ENCODE results near the gene MCRIP2. TPM values are rescaled to one million over a fixed set of nuclear protein-coding genes. Genes with fewer than 3 reads are reported as not detected.

The MCRIP2 gene
- total and polyA plus RNA-seq, 9 of the 15 experiments (the other 6 are each of a cell fraction or from before 2014, with no cell fraction given), result 0.80 to 120 (median 35.2) TPM

GRCh38 chr16:683396-684070 is 41.9 kb downstream of the MCRIP2 start:
- Histone ChIP-seq H3K27ac (ENCODE audit: extremely low read depth, low read depth, low read length) (peak overlapping the region; percentile 88), H3K4me1 (replicated peaks in 1 of 2; ENCODE audit: control insufficient read depth in 2 of 2, insufficient read depth in 2 of 2, low read length in 2 of 2) (peaks cover 32 to 96% of the 10 kb centered on the region in 2 experiments), H3K4me3 (peak overlapping the region; percentile 98), H3K4me2 (ENCODE audit: insufficient read depth, low read length) (peak overlapping the region; percentile 75), H4K20me1 (replicated peaks; ENCODE audit: control insufficient read depth, insufficient read depth, low read length) (peaks cover 21% of the 10 kb centered on the region), H3K9me1 (ENCODE audit: control insufficient read depth, insufficient read depth, low read length) (peaks cover 11% of the 10 kb centered on the region), H3K9me3 (replicated peaks; ENCODE audit: control insufficient read depth, insufficient read depth, low read depth, low read length) (no peaks in the 10 kb centered on the region), H3K79me2 (ENCODE audit: control insufficient read depth, insufficient read depth, low read length) (peaks cover 41% of the 10 kb centered on the region), H2AFZ (ENCODE audit: low read depth, low read length) (peak overlapping the region; percentile 24; the same call in 1 of the 2 replicates), H3K36me3 (ENCODE audit: control insufficient read depth, insufficient read depth, low read length) (peaks cover 61% of the 10 kb centered on the region), H3K27me3 (ENCODE audit: control insufficient read depth in 2 of 2, insufficient read depth in 2 of 2, low read length in 2 of 2) (no peaks in the 10 kb centered on the region), H3K9ac (ENCODE audit: insufficient read depth in 1 of 2, low read depth in 2 of 2, low read length in 2 of 2) (peak overlapping the region; percentile 71 to 98)
- peak; percentile 6 for ATAC-seq
- in situ Hi-C loops (cut with MboI) (no loop called here), intact Hi-C loops (cut with micrococcal nuclease) (loop anchor here (5.0 kb wide), 1 partner anchor 286 kb away; the partner anchor contains the start of gene NME4)
- DNase-seq (ENCODE audit: extremely low read depth in 1 of 4, low spot score in 3 of 4), result peak in 3 of 4 experiments; percentile 23 to 70 (median 32)
- no peak for FAIRE-seq
- ChIA-PET CTCF (ENCODE audit: low intra/inter-chr PET ratio) (no interaction called here), POLR2A (interaction anchor here (0.6 to 0.8 kb wide), 5 partner anchors 8 to 441 kb away, joined by 3 to 6 read pairs (median 3); partner anchors contain the start of gene RHBDL1)
- BruUV-seq (replicated peaks), result no TSS peak
- WGBS (ENCODE audit: insufficient coverage, low coverage, missing lambda C conversion rate), result 3% methylated on average over 49 of the region's 57 CpGs
- no peak for TF ChIP-seq GTF2A2 (tag; IDR thresholded peaks at IDR 0.05)
- peak; percentile 18; the same call in 1 of the 2 replicates for TF ChIP-seq ELF2 (CRISPR knock-in tag; IDR thresholded peaks at IDR 0.05)
- 0 out of 2 replicates have a peak, but pooled peaks have one; percentile 20 for TF ChIP-seq ZBED1 (IDR thresholded peaks at IDR 0.05)
- 0 out of 2 replicates have a peak, but pooled peaks have one; percentile 55 for TF ChIP-seq PHB (CRISPR knock-in tag; IDR thresholded peaks at IDR 0.05)
- no peak for TF ChIP-seq TRIM24 (IDR thresholded peaks at IDR 0.05)
- TF ChIP-seq ATF2 (CRISPR knock-in tag; IDR thresholded peaks at IDR 0.05), result peak; percentile 49; the same call in 1 of the 2 replicates
- no peak for TF ChIP-seq KLF1 (tag; IDR thresholded peaks at IDR 0.05)
- TF ChIP-seq HOXB6 (CRISPR knock-in tag; IDR thresholded peaks at IDR 0.05; ENCODE audit: borderline replicate concordance), result 0 out of 2 replicates have a peak, but pooled peaks have one; percentile 18
- no peak for TF ChIP-seq ZNF785 (CRISPR knock-in tag; IDR thresholded peaks at IDR 0.05)
- TF ChIP-seq ARID4B (CRISPR knock-in tag; IDR thresholded peaks at IDR 0.05), result 0 out of 2 replicates have a peak, but pooled peaks have one; percentile 19
- no peak for TF ChIP-seq MYC (IDR thresholded peaks at IDR 0.05; ENCODE audit: low read depth, low read length)
- TF ChIP-seq MYC (CRISPR knock-in tag; IDR thresholded peaks at IDR 0.05; ENCODE audit: borderline replicate concordance, low read depth), result 0 out of 2 replicates have a peak, but pooled peaks have one; percentile 25
- TF ChIP-seq ZNF143 (CRISPR knock-in tag; IDR thresholded peaks at IDR 0.05), result no peak
- no peak for TF ChIP-seq ZFP1 (CRISPR knock-in tag; IDR thresholded peaks at IDR 0.05)
- TF ChIP-seq ZC3H11A (IDR thresholded peaks at IDR 0.05; ENCODE audit: low read depth, low read length), result no peak
- peak; percentile 43; the same call in 1 of the 2 replicates for TF ChIP-seq HMGXB4 (CRISPR knock-in tag; IDR thresholded peaks at IDR 0.05)
